GM10266 (cell line): ENCODE results near the gene THSD7A.

Experiments
- DNase-seq: peaks from one replicate; pipeline ENCODE4 v3.0.0; 2012; ENCODE audit errors: extremely low spot score
- TF ChIP-seq, protein P1 (sequence below): IDR thresholded peaks from 2 replicates; pipeline ENCODE4 v1.5.1; 2012; ENCODE audit warnings: mild to moderate bottlenecking, low read depth; ENCODE audit not compliant: control insufficient read depth, insufficient read depth; ENCODE audit errors: missing control alignments

The THSD7A gene

DNA sequence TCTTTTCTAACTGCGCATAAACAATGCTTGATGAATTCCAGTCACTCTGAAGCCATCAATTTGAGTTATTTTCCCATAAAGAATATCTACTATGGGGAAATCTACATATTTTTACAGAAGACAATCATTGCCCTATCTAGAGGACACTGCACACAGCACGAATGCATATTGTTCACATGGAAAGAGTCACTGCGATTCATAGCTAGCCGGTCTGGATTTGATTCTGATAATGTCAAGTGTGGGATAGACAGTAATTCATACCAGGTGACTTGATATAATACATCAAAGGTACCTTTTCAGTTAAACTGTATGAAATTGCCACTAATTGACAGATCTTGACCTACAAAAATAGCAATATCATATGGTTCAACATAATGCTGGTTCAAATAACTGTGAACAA is 255.7 kb downstream of the THSD7A start:
- TF ChIP-seq, protein P1, sequence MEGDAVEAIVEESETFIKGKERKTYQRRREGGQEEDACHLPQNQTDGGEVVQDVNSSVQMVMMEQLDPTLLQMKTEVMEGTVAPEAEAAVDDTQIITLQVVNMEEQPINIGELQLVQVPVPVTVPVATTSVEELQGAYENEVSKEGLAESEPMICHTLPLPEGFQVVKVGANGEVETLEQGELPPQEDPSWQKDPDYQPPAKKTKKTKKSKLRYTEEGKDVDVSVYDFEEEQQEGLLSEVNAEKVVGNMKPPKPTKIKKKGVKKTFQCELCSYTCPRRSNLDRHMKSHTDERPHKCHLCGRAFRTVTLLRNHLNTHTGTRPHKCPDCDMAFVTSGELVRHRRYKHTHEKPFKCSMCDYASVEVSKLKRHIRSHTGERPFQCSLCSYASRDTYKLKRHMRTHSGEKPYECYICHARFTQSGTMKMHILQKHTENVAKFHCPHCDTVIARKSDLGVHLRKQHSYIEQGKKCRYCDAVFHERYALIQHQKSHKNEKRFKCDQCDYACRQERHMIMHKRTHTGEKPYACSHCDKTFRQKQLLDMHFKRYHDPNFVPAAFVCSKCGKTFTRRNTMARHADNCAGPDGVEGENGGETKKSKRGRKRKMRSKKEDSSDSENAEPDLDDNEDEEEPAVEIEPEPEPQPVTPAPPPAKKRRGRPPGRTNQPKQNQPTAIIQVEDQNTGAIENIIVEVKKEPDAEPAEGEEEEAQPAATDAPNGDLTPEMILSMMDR, result no peak
- no peak for DNase-seq

DNA sequence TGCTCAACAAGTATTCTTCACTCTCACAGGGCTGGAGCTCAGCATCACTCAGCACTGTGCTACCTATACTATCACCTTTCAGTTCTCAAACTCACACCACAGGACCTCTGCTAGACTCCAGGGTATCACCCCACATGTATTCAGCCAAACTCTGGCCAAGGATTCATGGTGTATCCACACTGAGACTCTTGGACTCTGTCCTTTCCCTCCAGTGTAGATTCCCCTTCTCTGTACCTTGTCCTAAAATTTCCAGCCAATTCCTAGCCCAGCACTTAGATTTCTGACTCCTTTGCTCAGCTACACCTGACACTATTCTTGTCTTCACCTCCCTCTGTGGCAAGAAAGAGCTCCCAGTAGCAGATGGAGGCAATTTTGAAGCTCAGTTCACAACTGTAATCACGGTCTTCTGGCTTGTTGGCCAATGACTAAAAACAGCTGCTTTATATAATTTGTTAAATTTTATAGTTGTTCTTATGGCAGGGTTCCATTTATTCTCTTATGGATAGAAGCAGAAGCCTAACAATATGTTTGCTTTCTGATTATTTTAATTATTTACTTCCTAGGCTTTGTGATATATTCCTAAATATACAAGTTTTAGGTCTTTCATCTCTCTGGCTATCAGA is 258.8 kb downstream of the THSD7A start:
- no peak for DNase-seq

DNA sequence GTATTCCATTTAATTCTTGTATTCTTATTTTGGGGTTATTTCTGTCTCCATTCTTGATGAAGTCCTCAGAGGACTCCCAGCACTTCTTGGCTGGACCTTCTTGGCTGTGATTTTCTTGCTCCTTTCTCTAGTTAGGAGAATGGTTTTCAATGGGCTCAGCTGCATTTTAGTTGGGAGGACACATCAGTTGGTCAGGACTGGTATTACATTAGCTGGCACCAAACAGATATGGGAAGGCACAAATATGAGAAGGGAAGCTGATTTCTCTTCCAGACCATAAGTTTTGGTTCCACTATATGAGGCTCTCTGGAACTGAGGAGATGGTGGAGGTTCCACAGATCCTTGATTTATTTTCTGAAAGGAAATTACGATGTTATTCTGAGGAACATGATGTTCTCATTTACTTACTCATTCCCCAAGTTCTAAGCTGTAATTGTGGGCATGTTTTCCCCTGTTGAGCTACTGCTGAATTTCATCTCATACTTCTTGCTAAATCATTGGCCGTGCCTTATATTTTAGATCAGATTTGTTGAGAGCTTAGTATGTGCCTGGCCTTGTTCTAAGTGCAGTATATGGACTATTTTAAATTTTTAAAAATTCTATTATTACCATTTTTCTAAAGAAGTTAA is 261.0 kb downstream of the THSD7A start:
- DNase-seq, result no peak
- TF ChIP-seq, protein P1, result no peak

More for the DNA sequence above, 258.8 kb downstream of the THSD7A start:
- TF ChIP-seq, protein P1, result no peak

DNA sequence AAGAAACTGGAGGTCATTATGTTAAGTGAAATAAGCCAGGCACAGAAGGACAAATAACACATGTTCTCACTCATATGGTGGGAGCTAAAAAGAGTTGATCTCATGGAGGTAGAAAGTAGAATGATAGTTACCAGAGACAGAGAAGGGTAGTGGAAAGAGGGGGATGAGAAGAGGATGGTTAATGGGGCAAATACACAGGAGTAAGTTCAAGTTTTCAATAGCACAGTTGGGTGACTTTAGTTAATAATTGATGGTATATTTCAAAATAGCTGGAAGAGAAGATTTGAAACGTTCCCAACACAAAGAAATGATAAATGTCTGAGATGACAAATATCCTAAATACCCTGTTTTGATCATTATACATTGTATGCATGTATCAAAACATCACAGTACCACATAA is 261.8 kb downstream of the THSD7A start:
- TF ChIP-seq, protein P1, result no peak
- no peak for DNase-seq

DNA sequence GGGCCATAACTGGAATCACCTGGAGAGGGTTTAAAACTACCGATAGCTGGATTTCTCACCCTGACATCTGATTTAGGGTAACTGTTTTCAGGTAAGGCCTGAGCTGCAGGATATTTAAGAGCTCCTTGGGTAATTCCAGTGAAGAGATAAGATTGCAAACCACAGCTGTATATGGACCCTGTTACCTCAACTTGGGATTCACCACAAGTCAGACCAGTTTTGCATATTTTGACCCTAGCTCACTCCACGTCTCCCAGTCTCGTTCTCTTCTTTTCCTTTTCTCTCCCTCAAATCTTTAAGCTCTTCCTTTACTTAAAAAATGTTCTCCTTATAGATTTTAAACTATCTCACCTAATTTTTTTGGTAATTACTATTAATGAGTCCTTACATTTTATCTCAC is 264.4 kb downstream of the THSD7A start:
- no peak for DNase-seq
- TF ChIP-seq, protein P1, result no peak

DNA sequence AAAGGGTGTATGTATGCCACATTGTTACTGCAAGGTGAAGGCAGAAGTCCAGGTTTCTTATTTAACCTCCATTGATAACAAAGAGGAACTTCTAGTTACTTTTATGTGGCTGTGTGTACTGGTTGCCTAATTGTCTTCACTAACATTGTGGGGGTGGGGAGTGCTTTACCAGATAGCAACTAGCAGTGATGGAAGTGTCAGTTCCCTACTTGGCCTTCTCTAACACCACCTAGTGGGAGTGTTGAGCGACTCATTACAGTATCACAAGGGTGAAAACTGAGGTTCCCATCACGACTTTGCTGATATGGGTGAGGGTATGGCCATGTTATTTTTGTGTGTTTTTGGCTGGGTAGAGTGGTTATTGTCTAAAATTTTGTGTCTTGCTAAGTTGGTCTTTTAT is 274.4 kb downstream of the THSD7A start:
- TF ChIP-seq, protein P1, result peak; percentile 43
- peak; percentile 12 for DNase-seq

DNA sequence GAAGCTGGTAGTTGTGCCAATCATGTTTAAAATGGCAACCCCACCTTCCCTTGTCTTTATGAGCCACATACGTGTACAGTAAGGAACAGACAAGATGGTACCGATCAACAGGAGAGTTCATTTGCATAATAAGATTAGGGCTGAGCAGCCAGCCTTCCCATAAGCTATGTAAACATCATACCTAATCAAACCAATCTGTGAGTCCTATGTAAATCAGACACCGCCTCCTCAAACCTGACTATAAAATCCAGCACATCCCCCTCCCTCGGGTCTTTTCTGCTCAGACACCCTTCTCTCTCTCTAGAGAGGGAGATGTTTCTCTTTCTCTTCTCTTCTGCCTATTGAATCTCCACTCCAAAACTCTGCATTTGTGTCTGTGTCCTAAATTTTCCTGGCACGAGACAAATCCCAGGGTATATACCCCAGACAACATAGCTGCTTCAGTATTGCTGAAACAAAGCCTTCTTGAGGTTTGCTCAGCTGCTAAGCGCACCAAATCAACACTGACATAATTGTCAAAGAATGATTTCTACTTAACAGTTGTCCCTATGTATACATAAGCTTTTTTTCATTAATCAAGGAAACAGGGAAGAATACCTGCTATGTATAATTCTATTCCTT is 279.2 kb downstream of the THSD7A start:
- no peak for DNase-seq
- TF ChIP-seq, protein P1, result no peak
